ENCODE measurements around the gene CAB39.

CAB39 gene

DNA sequence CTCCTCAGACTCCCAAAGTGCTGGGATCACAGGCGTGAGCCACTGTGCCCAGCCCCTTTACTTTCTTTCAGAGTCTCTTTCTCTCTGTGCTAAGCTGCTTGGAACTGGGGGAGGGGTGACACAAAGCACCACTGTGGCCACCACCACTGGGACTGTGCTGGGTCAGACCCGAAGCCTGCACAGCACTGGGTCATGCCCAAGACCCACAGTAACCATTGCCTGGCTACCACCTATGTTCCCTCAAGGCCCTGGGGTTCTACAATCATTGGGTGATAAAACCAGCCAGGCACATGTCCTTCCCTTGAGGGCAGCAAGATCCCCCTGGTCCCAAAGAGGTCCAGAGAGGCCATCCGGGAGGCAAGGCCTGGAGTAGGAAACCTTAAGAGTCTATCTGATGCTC lies 9.1 kb upstream of the CAB39 start:
- TF ChIP-seq, protein P1, sequence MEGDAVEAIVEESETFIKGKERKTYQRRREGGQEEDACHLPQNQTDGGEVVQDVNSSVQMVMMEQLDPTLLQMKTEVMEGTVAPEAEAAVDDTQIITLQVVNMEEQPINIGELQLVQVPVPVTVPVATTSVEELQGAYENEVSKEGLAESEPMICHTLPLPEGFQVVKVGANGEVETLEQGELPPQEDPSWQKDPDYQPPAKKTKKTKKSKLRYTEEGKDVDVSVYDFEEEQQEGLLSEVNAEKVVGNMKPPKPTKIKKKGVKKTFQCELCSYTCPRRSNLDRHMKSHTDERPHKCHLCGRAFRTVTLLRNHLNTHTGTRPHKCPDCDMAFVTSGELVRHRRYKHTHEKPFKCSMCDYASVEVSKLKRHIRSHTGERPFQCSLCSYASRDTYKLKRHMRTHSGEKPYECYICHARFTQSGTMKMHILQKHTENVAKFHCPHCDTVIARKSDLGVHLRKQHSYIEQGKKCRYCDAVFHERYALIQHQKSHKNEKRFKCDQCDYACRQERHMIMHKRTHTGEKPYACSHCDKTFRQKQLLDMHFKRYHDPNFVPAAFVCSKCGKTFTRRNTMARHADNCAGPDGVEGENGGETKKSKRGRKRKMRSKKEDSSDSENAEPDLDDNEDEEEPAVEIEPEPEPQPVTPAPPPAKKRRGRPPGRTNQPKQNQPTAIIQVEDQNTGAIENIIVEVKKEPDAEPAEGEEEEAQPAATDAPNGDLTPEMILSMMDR (conservative IDR thresholded peaks at IDR 0.05; ENCODE audit: low read length): no peak
- DNase-seq (ENCODE audit: low read depth): no peak
- H3K4me3 ChIP-seq (ENCODE audit: low read length): no peak overlapping the region

DNA sequence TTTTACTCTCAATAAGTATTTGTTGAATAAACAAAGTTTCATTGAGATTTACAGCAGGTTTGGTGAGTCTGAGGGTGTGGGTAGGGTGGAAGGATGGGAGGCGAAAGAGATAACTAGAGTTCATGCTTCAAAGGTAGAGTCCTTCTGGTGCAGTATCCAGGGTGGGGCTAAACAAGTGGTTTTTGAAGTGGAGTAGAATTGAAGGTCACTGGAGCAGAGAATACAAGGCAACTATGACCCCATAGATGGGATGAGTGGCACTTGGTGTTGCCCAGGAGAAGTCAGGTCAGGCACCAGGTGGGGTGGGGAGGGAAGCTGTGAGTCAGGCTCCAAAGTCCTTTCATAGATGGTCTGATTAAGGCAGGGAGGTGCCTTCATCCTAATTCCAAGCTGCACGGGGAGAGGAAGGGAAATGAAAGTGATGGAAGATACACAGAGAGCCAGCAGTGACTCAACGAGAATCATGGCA lies 6.6 kb upstream of the CAB39 start:
- H3K4me3 ChIP-seq (ENCODE audit: low read length): no peak overlapping the region
- no peak for DNase-seq (ENCODE audit: low read depth)
- TF ChIP-seq, protein P1 (conservative IDR thresholded peaks at IDR 0.05; ENCODE audit: low read length): no peak

DNA sequence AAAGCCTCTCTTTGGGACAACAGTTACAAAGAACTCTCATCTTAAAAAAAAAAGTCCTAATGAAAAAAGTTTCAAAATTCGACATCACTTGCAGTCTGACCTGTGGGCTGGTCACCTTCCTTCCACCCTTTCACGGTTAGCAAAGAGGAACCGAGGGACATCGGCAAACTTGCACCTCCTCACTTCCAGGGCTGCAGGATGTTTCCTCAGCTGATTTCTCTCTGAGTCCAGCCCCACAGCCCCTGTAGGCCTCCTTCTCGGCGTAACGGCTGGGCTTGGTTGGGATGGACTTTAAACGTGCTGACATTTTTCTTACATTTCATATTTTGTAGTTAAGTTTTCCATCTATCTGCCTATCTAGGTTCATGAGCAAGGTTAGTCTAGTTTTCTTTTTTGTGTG lies 5.7 kb upstream of the CAB39 start:
- no peak overlapping the region for H3K4me3 ChIP-seq (ENCODE audit: low read length)
- TF ChIP-seq, protein P1 (conservative IDR thresholded peaks at IDR 0.05; ENCODE audit: low read length): no peak
- no peak for DNase-seq (ENCODE audit: low read depth)

DNA sequence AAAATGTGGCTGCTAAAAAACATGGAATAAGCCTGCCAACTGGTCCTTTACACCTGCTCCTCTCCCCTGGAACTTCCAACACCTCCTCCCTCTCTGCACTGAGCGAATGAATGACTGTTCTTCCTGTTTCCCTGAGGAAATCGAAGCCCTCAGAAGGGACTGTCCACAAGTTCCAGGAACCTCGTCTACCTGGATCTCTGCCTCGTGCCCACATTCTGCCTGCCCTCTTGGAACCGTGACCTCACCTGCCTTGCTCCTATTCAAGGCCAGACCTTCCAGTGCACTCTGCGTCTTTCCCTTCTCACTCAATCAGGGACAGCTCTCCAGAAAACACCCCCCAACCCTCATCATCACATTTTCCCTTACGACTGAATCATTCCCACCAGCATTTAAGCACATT lies 4.4 kb upstream of the CAB39 start:
- no peak overlapping the region for H3K4me3 ChIP-seq (ENCODE audit: low read length)
- no peak for DNase-seq (ENCODE audit: low read depth)
- TF ChIP-seq, protein P1 (conservative IDR thresholded peaks at IDR 0.05; ENCODE audit: low read length): no peak

DNA sequence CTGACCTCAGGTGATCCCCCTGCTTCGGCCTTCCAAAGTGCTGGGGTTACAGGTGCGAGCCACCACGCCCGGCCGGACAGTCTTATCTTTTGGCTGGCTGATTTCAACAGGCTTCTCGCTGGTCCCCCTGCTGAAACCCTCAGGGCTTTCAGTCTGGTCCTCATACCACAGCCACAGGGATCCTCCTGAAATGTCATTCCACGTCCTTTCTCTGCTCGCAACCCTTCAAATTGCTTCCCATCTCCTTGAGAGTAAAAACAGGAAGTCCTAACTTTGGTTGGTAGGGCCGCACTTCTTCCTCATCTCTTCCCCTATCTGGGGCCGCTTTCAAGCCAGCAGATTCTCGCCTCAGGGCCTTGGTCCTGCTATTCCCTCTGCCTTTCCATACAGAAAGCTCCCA lies 1.4 kb upstream of the CAB39 start:
- TF ChIP-seq, protein P1 (conservative IDR thresholded peaks at IDR 0.05; ENCODE audit: low read length): no peak
- no peak overlapping the region for H3K4me3 ChIP-seq (ENCODE audit: low read length)
- DNase-seq (ENCODE audit: low read depth): no peak

DNA sequence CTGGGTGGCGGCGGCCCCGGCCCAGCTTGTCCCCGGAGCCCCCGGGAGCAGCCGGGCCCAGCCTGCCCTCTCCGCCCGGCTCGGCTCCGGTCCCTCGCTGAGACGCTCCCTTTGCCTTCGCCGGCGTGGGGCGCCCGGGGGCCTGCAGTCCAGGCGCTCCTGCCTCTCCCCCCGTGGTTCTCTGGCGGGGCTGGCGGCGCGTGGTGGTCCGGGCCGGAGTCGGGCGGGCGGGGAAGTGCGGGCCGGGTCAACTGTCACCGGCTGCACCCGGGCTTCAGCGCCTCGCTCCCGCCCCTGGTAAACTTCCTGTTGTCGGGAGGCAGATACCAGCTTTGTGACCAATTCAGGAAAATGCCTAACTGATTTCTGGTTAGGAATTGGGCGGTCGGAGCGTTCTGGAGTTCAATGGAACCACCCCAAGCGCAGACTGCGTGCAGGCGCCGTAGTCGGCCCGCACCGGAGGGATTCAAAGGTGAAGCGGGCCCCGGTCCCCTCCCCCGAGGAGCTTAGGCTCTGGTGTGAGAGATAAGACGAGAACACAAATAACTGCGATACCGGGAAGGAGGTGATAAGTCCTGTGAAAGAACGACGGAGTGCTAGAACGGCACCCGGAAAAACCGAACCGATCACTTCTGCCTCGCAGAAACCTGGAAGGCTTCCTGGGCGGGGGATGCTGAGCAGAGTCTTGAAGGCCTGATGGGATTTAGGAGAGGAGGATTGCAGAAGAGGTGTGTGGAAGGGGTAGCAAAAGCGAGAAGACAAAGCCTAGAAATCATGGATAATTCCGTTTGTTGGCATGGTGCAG lies 891 bp downstream of the CAB39 start:
- TF ChIP-seq, protein P1 (conservative IDR thresholded peaks at IDR 0.05; ENCODE audit: low read length): no peak
- peak; percentile 28 for DNase-seq (ENCODE audit: low read depth)
- peak overlapping the region; percentile 86 for H3K4me3 ChIP-seq (ENCODE audit: low read length)

DNA sequence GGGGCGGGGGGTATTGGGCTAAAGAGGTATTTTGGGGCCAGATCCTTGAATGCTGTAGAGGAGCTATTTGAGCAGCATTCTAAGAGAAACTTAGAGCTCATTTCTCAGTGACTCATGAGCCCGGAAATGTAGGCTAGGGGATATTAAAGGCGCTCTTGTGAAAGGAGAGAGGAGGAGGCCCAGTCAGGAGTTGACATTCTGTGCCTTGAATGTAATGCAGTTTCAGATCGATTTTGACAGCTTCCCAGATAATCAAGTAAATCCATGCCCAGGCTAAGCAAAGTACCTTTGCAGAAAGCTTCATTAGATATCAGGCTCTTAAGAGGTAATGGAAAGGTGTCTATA lies 1.5 kb downstream of the CAB39 start:
- DNase-seq (ENCODE audit: low read depth): peak; percentile 70
- H3K4me3 ChIP-seq (ENCODE audit: low read length): peak overlapping the region; percentile 86
- TF ChIP-seq, protein P1 (conservative IDR thresholded peaks at IDR 0.05; ENCODE audit: low read length): no peak
